ENCODE data around the gene EXD1.
"Not testable (repeated sequence)": the region's sequence is repeated elsewhere in the genome, so short reads cannot be mapped to it uniquely, and the experiment has no call there.

EXD1 gene

GRCh38 chr15:41135580-41135979, 95.0 kb downstream of the EXD1 start:
- not testable (repeated sequence) for DNase-seq

DNA sequence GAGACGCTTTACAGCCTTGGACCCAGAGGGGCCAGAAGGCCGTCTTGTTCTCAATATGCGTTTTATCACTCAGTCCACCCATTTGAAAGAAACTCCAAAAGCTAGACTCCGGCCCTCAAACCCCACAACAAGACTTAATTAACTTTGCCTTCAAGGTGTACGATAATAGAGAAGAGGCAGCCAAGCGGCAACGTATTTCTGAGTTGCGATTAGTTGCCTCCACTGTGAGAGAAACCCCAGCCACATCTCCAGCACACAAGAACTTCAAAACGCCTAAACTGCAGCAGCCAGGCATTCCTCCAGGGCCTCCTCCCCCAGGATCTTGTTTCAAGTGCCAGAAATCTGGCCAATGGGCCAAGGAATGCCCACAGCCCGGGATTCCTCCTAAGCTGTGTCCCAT, 97.1 kb downstream of the EXD1 start:
- no peak for DNase-seq
